ENCODE results near the gene RYR2. TPM values are rescaled to one million over a fixed set of nuclear protein-coding genes. Genes with fewer than 3 reads are reported as not detected.

The RYR2 gene
- total RNA-seq, 1 experiment from 2014 or later, result 0.90 TPM

DNA sequence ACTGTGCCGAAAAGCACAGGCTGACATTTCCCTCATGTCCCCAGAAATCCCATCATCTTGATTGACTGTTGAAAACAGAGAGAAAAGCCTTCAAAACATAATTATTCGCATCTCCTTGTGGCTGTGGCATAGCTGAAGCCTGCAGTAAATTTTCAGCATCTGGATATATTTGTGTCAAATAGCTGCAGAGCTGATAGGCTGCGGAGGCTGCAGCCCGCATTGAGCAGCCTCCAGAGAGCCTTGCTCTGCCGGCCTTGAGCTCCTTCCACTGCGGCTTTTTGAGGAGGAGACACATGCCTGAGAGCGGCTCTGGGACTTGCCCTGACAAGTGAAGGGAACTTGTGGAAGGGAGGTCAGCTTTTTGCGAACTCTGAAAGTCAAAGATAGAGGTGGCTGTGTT, 144.7 kb downstream of the RYR2 start:
- BruUV-seq (replicated peaks), result no TSS peak
- intact Hi-C loops (cut with micrococcal nuclease; ENCODE audit: unreplicated experiment), result no loop called here
- Mint-ChIP-seq H3K4me3 (ENCODE audit: low read depth, unreplicated experiment) (no peak overlapping the region), H3K27ac (ENCODE audit: unreplicated experiment) (no peak overlapping the region), H3K9me3 (ENCODE audit: low read depth, unreplicated experiment) (peaks cover 8% of the 10 kb centered on the region), H3K4me1 (ENCODE audit: low read depth, unreplicated experiment) (no peaks in the 10 kb centered on the region), H3K27me3 (ENCODE audit: unreplicated experiment) (no peaks in the 10 kb centered on the region), H3K36me3 (ENCODE audit: insufficient read depth, unreplicated experiment) (no peaks in the 10 kb centered on the region)
- CTCF ChIA-PET, result interaction anchor here (0.7 kb wide), 1 partner anchor 18 kb away, joined by 4 read pairs; no protein-coding TSS in a partner anchor
- TF ChIP-seq, protein P1, sequence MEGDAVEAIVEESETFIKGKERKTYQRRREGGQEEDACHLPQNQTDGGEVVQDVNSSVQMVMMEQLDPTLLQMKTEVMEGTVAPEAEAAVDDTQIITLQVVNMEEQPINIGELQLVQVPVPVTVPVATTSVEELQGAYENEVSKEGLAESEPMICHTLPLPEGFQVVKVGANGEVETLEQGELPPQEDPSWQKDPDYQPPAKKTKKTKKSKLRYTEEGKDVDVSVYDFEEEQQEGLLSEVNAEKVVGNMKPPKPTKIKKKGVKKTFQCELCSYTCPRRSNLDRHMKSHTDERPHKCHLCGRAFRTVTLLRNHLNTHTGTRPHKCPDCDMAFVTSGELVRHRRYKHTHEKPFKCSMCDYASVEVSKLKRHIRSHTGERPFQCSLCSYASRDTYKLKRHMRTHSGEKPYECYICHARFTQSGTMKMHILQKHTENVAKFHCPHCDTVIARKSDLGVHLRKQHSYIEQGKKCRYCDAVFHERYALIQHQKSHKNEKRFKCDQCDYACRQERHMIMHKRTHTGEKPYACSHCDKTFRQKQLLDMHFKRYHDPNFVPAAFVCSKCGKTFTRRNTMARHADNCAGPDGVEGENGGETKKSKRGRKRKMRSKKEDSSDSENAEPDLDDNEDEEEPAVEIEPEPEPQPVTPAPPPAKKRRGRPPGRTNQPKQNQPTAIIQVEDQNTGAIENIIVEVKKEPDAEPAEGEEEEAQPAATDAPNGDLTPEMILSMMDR (IDR thresholded peaks at IDR 0.05; ENCODE audit: unreplicated experiment), result no peak
- no peak for DNase-seq

DNA sequence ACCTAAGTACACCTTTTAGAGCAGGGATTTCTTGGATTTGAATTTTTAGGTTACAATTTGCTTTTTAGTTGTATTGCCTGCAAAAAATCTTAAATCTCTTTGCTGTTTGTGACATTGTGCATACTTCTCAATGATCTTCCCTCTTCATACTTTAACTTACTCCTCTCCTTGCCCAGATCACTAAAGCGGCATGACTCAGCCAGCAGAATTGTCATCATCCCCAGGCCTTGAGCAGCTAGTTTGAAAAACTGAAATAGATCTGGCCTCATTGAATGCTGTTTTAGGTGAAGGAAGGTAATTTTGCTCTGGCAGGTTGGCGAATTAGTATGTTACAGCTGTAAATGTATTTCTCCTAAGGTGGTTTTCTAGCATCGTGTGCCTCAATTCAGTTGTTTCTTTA, 145.9 kb downstream of the RYR2 start:
- Mint-ChIP-seq H3K9me3 (ENCODE audit: low read depth, unreplicated experiment) (peaks cover 8% of the 10 kb centered on the region), H3K4me1 (ENCODE audit: low read depth, unreplicated experiment) (no peaks in the 10 kb centered on the region), H3K36me3 (ENCODE audit: insufficient read depth, unreplicated experiment) (no peaks in the 10 kb centered on the region), H3K27me3 (ENCODE audit: unreplicated experiment) (no peaks in the 10 kb centered on the region), H3K27ac (ENCODE audit: unreplicated experiment) (no peak overlapping the region), H3K4me3 (ENCODE audit: low read depth, unreplicated experiment) (no peak overlapping the region)
- BruUV-seq (replicated peaks), result no TSS peak
- DNase-seq, result no peak
- TF ChIP-seq, protein P1 (IDR thresholded peaks at IDR 0.05; ENCODE audit: unreplicated experiment), result no peak
- CTCF ChIA-PET, result interaction anchor here (0.6 kb wide), 1 partner anchor 657 kb away, joined by 4 read pairs; no protein-coding TSS in a partner anchor
- intact Hi-C loops (cut with micrococcal nuclease; ENCODE audit: unreplicated experiment), result no loop called here

DNA sequence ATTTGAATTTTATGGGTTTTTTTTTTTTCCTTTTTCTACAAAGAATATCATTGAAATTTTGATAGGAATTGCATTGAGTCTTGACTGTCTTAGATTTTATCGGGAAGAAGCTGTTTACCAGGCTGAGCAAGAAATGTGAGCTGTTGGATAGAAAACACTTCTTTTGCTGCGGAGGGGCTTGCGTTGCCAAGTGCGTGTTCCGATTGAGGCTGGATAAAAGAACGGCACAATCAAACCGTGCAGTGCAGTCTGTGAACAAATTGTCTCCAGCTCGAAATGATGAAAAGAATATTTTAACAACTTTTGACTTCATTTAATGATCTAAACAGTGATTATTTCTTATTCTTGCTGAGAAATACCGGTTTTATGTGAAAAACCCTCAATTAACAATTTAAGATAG, 149.4 kb downstream of the RYR2 start:
- intact Hi-C loops (cut with micrococcal nuclease; ENCODE audit: unreplicated experiment), result no loop called here
- H3K27me3 Mint-ChIP-seq (ENCODE audit: unreplicated experiment), result no peaks in the 10 kb centered on the region
- CTCF ChIA-PET, result no interaction called here
- no peaks in the 10 kb centered on the region for H3K4me1 Mint-ChIP-seq (ENCODE audit: low read depth, unreplicated experiment)
- TF ChIP-seq, protein P1 (IDR thresholded peaks at IDR 0.05; ENCODE audit: unreplicated experiment), result no peak
- no TSS peak for BruUV-seq (replicated peaks)
- H3K4me3 Mint-ChIP-seq (ENCODE audit: low read depth, unreplicated experiment), result no peak overlapping the region
- H3K9me3 Mint-ChIP-seq (ENCODE audit: low read depth, unreplicated experiment), result peaks cover 4% of the 10 kb centered on the region
- no peaks in the 10 kb centered on the region for H3K36me3 Mint-ChIP-seq (ENCODE audit: insufficient read depth, unreplicated experiment)
- H3K27ac Mint-ChIP-seq (ENCODE audit: unreplicated experiment), result no peak overlapping the region
- no peak for DNase-seq

DNA sequence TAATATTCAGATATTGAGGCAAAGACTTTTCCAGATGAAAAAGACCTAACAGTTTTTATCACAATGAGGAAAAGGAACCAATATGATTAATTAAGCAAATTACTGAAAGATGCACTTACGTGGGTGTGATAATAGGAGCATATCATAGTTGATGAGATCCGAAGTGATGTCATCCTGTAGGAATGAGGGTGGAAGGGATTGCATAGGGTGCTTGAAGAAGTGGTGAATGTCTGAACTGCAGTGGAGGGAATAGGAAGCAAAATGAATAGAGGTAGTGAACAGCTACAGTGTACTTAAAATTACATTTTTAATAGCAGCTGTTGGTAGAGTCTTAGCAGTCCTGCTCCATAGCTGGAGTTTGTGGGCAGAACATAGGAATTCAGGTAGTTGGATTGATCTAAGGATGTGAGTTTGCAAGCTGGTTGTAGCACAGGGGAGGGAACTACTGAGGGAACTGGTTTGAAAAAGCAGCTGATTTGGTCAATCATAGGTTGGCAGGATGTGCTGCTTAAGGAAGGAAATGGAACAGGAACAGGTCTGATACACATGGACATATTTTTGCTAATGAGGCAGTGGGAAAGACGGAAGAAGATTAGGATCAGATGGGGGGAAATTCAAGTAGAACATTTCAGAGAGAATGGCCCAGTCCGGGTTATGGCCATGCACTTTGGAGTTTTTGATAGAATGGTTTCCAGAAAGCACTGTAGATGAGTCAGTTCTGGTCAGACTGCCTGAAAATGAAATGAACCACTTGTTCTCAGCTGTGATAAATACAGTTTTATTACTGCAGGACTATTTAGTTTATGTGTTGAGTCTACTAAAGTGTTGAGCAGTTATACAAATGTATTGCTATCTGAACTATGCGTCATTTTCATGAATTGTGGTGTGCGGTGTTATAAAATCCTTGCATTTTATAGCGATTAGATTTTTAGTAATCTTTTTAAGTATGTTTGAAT, 155.8 kb downstream of the RYR2 start:
- Mint-ChIP-seq H3K4me3 (ENCODE audit: low read depth, unreplicated experiment) (no peak overlapping the region), H3K27me3 (ENCODE audit: unreplicated experiment) (no peaks in the 10 kb centered on the region), H3K9me3 (ENCODE audit: low read depth, unreplicated experiment) (peaks cover 5% of the 10 kb centered on the region), H3K27ac (ENCODE audit: unreplicated experiment) (no peak overlapping the region), H3K36me3 (ENCODE audit: insufficient read depth, unreplicated experiment) (no peaks in the 10 kb centered on the region), H3K4me1 (ENCODE audit: low read depth, unreplicated experiment) (no peaks in the 10 kb centered on the region)
- intact Hi-C loops (cut with micrococcal nuclease; ENCODE audit: unreplicated experiment), result no loop called here
- CTCF ChIA-PET, result interaction anchor here (0.5 kb wide), 1 partner anchor 432 kb away, joined by 3 read pairs; no protein-coding TSS in a partner anchor
- TF ChIP-seq, protein P1 (IDR thresholded peaks at IDR 0.05; ENCODE audit: unreplicated experiment), result no peak
- no peak for DNase-seq
- BruUV-seq (replicated peaks), result no TSS peak

Data from Calu3 (cell line).